Rectal smooth muscle tissue (tissue), 1 donor: ENCODE data around the gene VPS13D.
"Not testable (repeated sequence)": the region's sequence is repeated elsewhere in the genome, so short reads cannot be mapped to it uniquely, and the experiment has no call there.

Experiments
- H3K27ac ChIP-seq: one replicate; pipeline ENCODE4 v1.7.0; 2013; ENCODE audit warnings: low read depth, low read length, inconsistent platforms
- H3K27me3 ChIP-seq: one replicate; pipeline ENCODE4 v1.7.0; 2013; ENCODE audit warnings: low read length; ENCODE audit not compliant: control insufficient read depth, insufficient read depth
- H3K36me3 ChIP-seq: one replicate; pipeline ENCODE4 v1.7.0; 2013; ENCODE audit warnings: low read length; ENCODE audit not compliant: control insufficient read depth, insufficient read depth
- H3K4me1 ChIP-seq: one replicate; pipeline ENCODE4 v1.7.0; 2013; ENCODE audit warnings: low read length; ENCODE audit not compliant: control insufficient read depth, insufficient read depth
- H3K4me3 ChIP-seq: one replicate; pipeline ENCODE4 v1.7.0; 2013; ENCODE audit warnings: low read length
- H3K9ac ChIP-seq: one replicate; pipeline ENCODE4 v1.7.0; 2013; ENCODE audit warnings: low read length

VPS13D gene

DNA sequence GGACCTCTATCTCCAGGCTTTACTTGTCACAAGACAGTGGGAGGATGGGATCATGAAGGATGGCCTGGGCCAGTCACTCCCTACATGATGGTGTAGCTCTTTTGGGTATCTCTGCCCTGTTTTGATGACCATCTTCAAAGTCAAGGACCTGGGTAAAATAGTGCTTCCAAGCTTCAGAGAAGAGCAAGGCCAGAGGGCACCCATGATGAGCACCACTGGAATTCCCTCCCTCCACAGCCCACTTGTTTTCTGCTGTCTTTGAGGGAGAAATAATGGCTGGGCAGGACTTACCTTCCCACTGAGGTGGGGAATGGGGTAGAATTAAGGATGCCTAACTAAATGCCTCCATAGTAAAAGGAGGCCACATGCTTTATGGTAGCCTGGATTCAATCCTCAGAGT, 222.4 kb downstream of the VPS13D start:
- Histone ChIP-seq H3K27ac (no peak overlapping the region), H3K4me1 (peaks cover 56% of the 10 kb centered on the region), H3K27me3 (no peaks in the 10 kb centered on the region), H3K36me3 (no peaks in the 10 kb centered on the region), H3K9ac (no peak overlapping the region), H3K4me3 (no peak overlapping the region)

DNA sequence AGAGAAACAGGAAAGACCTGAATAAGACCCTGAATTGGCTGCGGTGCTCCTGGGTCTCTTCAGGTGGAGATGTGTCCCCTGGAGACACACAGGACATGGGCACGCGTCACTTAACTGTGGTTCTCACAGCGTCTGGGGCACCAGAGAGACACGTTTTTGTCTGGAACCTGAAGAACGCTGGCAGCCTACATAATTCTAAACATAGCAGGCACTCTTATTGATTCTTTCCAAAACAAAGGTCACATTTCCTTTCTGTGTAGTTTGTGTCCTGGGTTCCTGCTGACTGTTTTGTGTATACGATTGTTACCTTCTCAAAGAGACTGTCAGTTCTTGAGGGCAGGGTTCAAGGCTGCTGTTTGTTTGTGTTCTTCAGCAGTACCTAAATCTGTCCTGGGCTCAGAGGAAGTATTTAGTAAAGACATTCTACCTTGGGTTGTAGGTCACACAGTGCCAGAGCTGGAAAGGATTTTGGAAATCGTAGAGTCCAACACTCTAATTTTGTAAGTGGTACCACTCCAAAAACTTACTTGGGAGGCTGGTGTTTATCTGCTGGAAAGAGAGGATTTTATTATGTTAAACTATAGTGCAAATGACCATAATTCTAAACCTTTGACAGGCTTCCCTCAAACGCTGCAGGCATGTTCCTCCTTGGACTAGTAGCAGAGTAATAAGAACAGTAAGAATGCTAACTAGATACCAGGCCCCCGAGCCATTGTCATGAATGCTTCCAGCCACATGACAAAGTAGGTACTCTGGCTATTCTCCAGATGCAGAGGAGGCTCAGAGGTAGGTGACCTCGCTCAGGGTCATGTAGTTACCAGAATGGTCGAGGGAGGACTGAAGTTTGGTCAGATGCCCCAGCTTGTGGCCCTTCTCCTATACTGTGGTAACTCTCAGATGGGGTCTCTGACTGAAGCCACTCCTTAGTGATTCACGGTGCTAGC, 223.8 kb downstream of the VPS13D start:
- H3K27me3 ChIP-seq: no peaks in the 10 kb centered on the region
- peak overlapping the region; percentile 41 for H3K27ac ChIP-seq
- no peaks in the 10 kb centered on the region for H3K36me3 ChIP-seq
- no peak overlapping the region for H3K9ac ChIP-seq
- H3K4me1 ChIP-seq: peaks cover 45% of the 10 kb centered on the region
- H3K4me3 ChIP-seq: no peak overlapping the region

DNA sequence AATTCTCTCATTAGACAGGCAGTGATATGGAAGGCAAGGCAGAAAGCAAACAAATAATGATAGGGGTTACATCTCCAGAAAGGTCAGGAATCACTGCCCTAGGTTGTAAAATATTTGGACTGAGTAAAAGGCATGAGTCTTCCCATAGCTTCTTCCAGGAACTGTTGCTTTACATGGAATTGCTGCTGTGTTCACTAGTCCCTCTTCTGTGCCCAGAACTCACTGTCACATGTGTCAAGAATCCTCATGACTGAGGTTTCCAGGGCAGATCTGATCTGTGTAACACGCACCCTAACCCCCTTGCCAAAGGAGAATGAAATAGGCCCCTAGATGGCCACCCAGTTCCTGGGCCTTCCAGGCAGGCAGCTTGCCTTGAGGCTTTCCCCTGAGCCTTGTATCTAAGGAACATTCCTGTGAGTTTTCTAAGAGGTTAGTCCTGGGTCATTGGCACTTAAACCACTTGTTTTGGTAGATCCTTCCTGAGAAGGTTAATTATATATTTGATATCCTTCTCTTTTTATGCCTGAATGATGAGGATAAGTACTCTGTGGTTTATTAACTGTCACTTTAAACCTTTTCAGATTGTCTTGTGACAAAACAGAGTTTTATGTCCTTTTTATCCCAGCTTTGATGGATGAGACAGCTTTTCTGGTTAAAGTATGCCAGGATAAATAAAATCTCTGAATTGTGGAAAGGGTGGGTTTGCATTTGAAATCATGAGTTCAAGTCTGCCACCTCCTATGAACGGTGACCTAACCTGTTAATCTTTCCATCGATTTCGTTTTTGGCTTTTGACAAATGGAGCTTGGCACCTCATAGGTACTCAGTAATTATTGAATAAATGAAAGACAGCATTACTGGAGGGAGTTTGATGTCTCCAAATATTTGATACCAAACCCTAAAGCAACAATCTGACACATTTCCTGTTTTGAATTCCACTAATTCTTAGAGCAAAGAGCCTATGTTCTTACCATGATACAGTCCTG, 224.9 kb downstream of the VPS13D start:
- no peak overlapping the region for H3K4me3 ChIP-seq
- no peaks in the 10 kb centered on the region for H3K36me3 ChIP-seq
- H3K27ac ChIP-seq: peak overlapping the region; percentile 41
- H3K4me1 ChIP-seq: peaks cover 40% of the 10 kb centered on the region
- H3K27me3 ChIP-seq: no peaks in the 10 kb centered on the region
- no peak overlapping the region for H3K9ac ChIP-seq

DNA sequence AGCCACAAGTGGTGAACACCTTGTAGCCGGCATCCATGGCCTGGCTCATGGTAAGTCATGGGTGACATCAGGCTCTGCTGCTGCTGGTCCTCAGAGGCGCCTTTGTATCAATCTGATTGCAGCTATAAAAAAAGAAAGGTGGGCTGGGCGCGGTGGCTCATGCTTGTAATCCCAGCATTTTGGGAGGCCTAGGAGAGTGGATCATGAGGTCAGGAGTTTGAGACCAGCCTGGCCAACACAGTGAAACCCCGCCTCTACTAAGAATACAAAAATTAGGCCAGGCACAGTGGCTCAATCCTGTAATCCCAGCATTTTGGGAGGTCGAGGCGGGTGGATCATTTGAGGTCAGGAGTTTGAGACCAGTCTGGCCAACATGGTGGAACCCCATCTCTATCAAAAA, 226.3 kb downstream of the VPS13D start:
- H3K27me3 ChIP-seq, H3K4me3 ChIP-seq, H3K36me3 ChIP-seq, H3K9ac ChIP-seq: not testable (repeated sequence)
- H3K4me1 ChIP-seq: peaks cover 40% of the 10 kb centered on the region
- peak overlapping the region; percentile 18 for H3K27ac ChIP-seq

DNA sequence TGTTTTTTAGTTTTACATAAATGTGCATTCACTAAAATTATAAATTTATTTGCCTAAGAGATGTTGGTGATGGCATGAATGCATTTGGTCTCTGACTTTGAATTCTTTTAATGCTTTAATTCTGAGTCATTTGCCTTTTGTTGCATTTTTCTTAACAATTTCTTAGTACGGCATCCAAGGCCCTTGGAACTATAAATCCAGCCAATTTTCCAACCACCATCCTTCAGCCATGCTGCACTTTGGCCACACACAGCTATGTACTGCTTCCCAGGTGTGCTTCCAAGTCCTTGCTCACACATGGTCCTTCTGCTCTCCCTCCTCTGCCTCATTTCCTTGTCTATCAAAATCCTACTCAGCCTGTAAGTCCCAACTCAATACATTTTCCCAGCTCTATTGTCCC, 227.1 kb downstream of the VPS13D start:
- Histone ChIP-seq H3K27ac (peak overlapping the region; percentile 33), H3K27me3 (no peaks in the 10 kb centered on the region), H3K4me3 (no peak overlapping the region), H3K9ac (no peak overlapping the region), H3K4me1 (peaks cover 46% of the 10 kb centered on the region), H3K36me3 (no peaks in the 10 kb centered on the region)

DNA sequence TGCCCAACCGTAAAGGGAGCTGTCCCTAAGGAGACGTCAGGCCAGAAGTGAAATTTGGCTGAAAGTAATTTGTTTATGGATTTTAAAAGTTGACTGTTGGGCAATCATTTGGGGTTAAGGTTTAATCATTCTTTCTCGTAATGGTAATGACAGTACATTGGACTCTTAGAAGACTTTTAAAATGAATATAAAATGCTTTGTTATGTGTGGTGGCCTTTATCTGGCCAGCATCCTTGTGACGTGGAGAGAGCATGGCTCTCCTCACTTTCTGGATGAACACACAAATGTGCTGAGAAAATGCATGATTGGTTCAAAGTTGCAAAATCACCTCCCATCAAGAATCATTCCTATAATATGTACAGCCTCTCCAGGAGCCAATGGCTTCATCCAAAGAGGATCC, 227.9 kb downstream of the VPS13D start:
- no peaks in the 10 kb centered on the region for H3K36me3 ChIP-seq
- no peaks in the 10 kb centered on the region for H3K27me3 ChIP-seq
- peak overlapping the region; percentile 8 for H3K27ac ChIP-seq
- H3K4me3 ChIP-seq: no peak overlapping the region
- H3K4me1 ChIP-seq: peaks cover 53% of the 10 kb centered on the region
- H3K9ac ChIP-seq: no peak overlapping the region

DNA sequence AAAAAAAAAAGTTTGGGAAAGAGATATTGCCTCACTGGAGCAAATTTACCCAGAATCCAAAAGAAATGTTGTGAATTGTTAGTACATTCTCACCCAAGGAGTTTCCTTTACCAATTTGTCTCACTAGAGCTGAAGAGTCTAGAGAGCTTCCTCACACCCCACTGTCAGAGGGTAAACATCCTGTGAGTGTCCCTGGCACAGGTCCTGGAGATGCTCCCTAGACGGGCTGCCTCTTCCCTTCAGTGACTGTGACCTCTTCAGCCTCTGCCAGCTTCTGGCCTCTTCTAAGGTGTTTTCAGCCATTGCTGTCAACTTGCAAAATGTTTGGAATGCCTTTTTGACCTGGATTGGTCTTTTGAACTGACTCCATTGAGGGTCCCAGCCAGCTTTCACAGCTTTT, 228.7 kb downstream of the VPS13D start:
- Histone ChIP-seq H3K9ac (no peak overlapping the region), H3K4me1 (peaks cover 54% of the 10 kb centered on the region), H3K4me3 (no peak overlapping the region), H3K27ac (no peak overlapping the region), H3K27me3 (no peaks in the 10 kb centered on the region), H3K36me3 (no peaks in the 10 kb centered on the region)

DNA sequence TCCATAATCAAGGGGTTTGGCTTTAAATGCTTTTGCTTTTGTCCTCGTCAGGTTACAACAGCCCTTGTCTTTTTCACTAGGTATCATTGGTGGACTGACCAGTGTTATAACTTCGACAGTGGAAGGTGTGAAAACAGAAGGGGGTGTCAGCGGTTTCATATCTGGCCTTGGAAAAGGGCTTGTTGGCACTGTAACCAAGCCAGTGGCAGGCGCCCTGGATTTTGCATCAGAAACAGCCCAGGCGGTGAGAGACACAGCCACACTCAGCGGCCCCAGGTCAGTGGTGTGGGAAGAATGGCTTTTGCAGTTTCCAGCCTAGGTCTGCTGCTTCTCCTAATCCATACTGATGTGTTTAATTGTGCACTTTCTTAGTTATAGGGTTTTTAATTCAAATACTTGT, 230.3 kb downstream of the VPS13D start:
- H3K4me1 ChIP-seq: peaks cover 53% of the 10 kb centered on the region
- H3K4me3 ChIP-seq: no peak overlapping the region
- H3K36me3 ChIP-seq: no peaks in the 10 kb centered on the region
- H3K9ac ChIP-seq: no peak overlapping the region
- no peak overlapping the region for H3K27ac ChIP-seq
- H3K27me3 ChIP-seq: no peaks in the 10 kb centered on the region

DNA sequence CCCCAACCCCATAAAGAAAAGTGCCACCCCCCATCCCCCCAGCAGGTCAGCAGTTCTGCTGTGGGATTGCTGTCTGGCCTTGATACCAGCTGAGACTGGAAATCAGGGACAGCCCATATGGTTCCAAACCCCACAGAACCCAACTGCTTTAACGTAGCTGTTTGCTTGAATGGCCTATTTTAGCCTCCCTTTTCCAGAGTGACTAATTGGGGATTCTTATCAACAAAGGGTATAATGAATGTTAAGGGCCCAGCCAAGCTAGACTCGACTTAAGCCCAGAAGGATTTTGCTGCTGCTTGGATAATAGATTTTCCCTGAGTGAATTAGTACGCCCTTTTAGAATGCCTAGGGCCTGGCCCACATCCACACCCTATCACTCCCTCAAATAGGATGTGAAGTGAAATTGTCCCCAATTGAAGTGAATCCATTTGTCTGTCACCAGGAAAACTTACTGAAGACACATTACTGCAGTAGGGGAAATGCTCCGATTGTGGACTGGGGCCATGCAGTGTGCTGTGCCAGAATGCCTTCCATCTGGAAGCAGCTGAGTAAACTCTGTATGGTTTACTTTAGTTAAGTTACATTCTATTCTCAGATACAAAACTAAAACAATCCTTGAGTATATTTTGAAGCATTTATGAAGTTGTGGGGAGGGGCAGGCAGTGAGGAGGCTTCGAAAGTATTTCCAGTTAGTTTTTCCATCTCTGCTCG, 231.2 kb downstream of the VPS13D start:
- H3K27me3 ChIP-seq: no peaks in the 10 kb centered on the region
- no peak overlapping the region for H3K9ac ChIP-seq
- H3K27ac ChIP-seq: peak overlapping the region; percentile 82
- peaks cover 55% of the 10 kb centered on the region for H3K4me1 ChIP-seq
- H3K36me3 ChIP-seq: no peaks in the 10 kb centered on the region
- H3K4me3 ChIP-seq: no peak overlapping the region

DNA sequence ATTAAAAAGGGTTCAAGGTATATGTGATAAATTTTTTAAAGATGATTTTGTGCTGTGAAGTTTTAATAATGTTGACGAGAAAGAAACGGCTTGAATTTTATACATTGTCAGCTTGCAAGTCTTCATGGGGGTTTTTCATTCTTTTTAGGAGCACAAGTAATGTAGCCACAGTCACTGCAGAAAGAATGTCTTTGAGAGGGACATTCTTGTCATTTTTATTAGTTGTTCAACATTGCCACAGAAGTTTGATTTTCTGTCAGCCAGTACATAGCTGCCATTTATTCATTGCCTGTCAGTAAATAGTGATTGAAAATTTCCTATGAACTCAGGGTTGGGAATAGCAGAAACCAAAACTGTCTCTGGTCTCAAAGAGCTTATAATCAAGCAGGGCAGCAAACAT, 231.9 kb downstream of the VPS13D start:
- no peak overlapping the region for H3K9ac ChIP-seq
- H3K27ac ChIP-seq: peak overlapping the region; percentile 82
- no peaks in the 10 kb centered on the region for H3K36me3 ChIP-seq
- no peaks in the 10 kb centered on the region for H3K27me3 ChIP-seq
- H3K4me3 ChIP-seq: no peak overlapping the region
- H3K4me1 ChIP-seq: peaks cover 54% of the 10 kb centered on the region

DNA sequence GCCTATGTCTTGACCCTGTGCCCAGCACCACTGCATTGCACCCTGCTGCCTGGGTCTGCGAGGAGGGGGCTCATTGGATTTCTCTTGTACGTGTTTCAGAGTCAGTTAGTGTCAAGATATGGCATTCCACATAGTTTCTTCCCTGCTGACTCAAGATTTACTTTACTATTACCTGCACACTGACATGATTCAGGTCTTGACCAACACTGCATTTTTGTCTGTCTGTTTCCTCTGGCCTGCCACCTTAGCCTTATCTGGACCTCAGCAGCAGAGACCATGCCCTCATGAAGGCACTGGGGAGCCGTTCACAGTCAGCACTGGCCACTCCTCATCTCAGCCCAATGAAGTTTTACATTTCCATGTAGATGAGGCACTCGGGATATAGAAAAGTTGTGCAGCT, 232.8 kb downstream of the VPS13D start:
- Histone ChIP-seq H3K9ac (no peak overlapping the region), H3K27me3 (no peaks in the 10 kb centered on the region), H3K36me3 (no peaks in the 10 kb centered on the region), H3K4me1 (peaks cover 49% of the 10 kb centered on the region), H3K27ac (peak overlapping the region; percentile 82), H3K4me3 (no peak overlapping the region)

DNA sequence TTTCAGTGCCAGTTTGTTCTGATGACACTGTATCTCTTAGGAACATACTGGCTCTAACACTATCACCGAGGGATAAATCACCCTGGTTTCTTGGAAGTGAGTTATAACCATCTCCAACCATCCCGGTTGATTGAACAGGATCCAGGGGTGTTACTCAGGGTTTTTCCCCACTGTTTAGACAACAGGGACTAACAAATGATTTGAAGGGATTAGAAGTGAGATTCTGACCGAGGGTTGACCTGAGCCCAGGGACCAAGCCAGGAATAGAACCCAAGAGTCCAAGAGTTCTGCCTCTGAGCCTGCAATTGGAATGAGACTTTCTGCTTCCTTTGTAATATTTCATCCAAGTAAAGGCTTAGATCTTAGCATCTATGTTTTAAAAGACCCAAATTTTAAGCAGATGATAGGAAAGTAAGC, 234.2 kb downstream of the VPS13D start:
- no peaks in the 10 kb centered on the region for H3K27me3 ChIP-seq
- H3K27ac ChIP-seq: peak overlapping the region; percentile 82
- no peak overlapping the region for H3K4me3 ChIP-seq
- no peaks in the 10 kb centered on the region for H3K36me3 ChIP-seq
- no peak overlapping the region for H3K9ac ChIP-seq
- peaks cover 49% of the 10 kb centered on the region for H3K4me1 ChIP-seq
